A172 (cell line): ENCODE measurements around the gene GHITM. TPM values are rescaled to one million over a fixed set of nuclear protein-coding genes. Genes with fewer than 3 reads are reported as not detected.

Experiments
- DNase-seq: peaks from one replicate; pipeline ENCODE4 v3.0.0-alpha.2; 2015; ENCODE audit warnings: low spot score
- total RNA-seq: library from RNA; depleted of rRNA; stranded (reverse); fragments of >200 nt; shearing (Covaris generic); gene quantifications from 2 replicates; pipeline ENCODE4 v1.2.3, GENCODE V29; 2014; rRNA removed

Gene GHITM
- total RNA-seq, 1 experiment from 2014 or later: 445 TPM

DNA sequence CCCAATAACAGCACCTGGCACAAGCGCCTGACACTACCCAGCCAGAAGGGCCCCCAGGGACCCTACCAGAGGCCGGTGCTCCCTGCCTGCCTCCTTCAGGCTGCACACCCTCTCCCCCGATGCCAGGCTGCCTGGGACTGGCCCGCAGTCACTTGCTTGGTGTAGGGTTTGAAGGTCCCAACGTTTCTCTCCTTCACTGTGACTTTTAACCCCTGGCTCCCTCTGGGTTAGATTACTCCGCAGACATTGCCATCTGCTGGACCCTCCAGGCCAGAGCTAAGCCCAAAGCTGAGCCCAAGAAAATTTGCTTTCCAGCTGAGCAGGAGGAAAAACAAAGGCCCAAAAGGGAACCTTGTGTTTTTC lies 61.9 kb downstream of the GHITM start:
- no peak for DNase-seq

DNA sequence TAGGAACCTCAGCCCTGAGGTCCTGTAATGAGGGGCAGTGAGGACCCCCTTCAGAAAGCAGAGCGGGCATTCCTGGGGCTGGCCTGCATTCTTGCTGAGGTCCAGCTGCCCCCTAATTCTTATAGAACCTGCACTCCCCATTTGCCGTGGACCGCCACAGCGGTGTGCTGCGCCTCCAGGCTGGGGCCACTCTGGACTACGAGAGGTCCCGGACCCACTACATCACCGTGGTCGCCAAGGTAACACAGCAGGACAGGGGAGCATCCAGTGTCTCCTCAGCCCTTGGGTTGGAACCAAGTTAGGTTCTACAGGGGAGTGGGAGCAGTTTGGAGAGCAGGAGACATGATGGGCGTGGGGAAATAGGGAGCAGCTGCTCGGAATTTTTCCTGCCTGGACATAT lies 62.4 kb downstream of the GHITM start:
- DNase-seq: no peak

DNA sequence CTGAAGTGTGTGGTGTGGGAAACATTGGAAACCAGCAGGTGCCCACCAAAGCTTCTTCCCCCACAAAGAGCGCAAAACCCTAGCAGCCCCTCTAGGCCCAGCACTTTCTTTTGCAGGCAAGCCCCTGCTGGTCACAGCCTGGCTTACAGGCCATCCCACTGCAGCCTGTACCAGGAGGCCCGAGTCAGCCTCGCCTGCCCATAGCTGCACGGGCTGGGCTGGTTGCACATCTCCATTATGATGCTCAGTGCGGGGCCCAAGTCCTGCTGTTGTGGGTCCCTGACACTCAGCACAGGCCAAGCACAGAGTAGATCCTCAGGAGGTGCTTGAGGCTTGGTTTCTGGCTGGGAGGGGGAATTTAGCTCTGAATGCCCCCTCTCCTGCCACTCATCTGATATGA lies 63.0 kb downstream of the GHITM start:
- no peak for DNase-seq

Other genes with a start within 250 kb of the GHITM start
- not detected in 2 replicates for gene GPR15LG, start 34.3 kb downstream of the GHITM start, total RNA-seq
- not detected in 2 replicates for gene CDHR1, start 55.0 kb downstream of the GHITM start, total RNA-seq
- gene LRIT2, start 86.0 kb downstream of the GHITM start, total RNA-seq: not detected in 2 replicates
- not detected in 2 replicates for gene LRIT1, start 102.0 kb downstream of the GHITM start, total RNA-seq
- not detected in 2 replicates for gene RGR, start 105.5 kb downstream of the GHITM start, total RNA-seq
- 39.9 and 40.7 TPM in 2 replicates for gene CCSER2, start 189.1 kb downstream of the GHITM start, total RNA-seq